Activated CD8-positive, alpha-beta memory T cell treated with anti-CD3 and anti-CD28 coated beads, Interleukin-2, amount 10 ng/mL, durations not matched to agents 7 days and 5 days (primary cell): ENCODE results near the gene TYRP1. TPM values are rescaled to one million over a fixed set of nuclear protein-coding genes. Genes with fewer than 3 reads are reported as not detected.

Experiments used
- ATAC-seq: fragments of 150-1000 bp; cut with Tn5 transposase; one replicate; pipeline ENCODE4 v1.10.0; 2021; ENCODE audit warnings: moderate library complexity
- CTCF ChIA-PET: fragments of 350-600 bp; sonication (Branson Sonifier 250); formaldehyde crosslinking; loops from one replicate; lab custom pipeline; 2021; ENCODE audit warnings: antibody characterized with exemption; lab: Charles Lee
- DNase-seq: peaks from one replicate; pipeline ENCODE4 v3.0.0-alpha.2; 2020
- H3K27ac Mint-ChIP-seq: one replicate; pipeline ENCODE4 v1.8.0; 2021; ENCODE audit warnings: mild to moderate bottlenecking, mixed read lengths
- H3K27me3 Mint-ChIP-seq: one replicate; pipeline ENCODE4 v1.8.0; 2021; ENCODE audit warnings: mixed read lengths
- H3K36me3 Mint-ChIP-seq: one replicate; pipeline ENCODE4 v1.8.0; 2021; ENCODE audit warnings: mild to moderate bottlenecking, mixed read lengths
- H3K4me1 Mint-ChIP-seq: one replicate; pipeline ENCODE4 v1.8.0; 2021; ENCODE audit warnings: mixed read lengths
- H3K4me3 Mint-ChIP-seq: one replicate; pipeline ENCODE4 v1.8.0; 2021; ENCODE audit warnings: mild to moderate bottlenecking, moderate library complexity, mixed read lengths
- H3K9me3 Mint-ChIP-seq: one replicate; pipeline ENCODE4 v1.8.0; 2022; ENCODE audit warnings: low read depth, mixed read lengths
- total RNA-seq, 2 experiments: library from RNA; stranded (reverse); gene quantifications; one replicate each; pipeline ENCODE4 v1.2.3, GENCODE V29; 2021

The TYRP1 gene
- total RNA-seq, 2 experiments from 2014 or later, result not detected

DNA sequence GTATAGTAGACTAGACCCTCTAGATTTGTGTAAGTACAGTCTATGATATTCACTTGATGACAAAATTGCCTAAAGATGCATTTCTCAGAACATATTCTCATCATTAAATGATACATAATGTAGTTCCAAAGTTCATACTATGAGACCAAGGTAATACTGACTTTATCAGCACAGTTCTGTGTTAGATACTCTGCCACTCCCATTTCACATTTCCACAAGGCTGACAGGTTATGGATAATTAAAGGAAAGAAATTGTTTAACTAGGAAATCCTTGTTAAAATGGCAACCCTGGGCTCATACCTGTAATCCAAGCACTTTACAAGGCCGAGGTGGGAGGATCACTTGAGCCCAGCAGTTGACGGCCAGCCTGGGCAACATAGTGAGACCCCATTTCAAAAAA, 33.6 kb downstream of the TYRP1 start:
- H3K27ac Mint-ChIP-seq, result no peak overlapping the region
- CTCF ChIA-PET, result no interaction called here
- H3K27me3 Mint-ChIP-seq, result no peaks in the 10 kb centered on the region
- H3K9me3 Mint-ChIP-seq, result peaks cover 7% of the 10 kb centered on the region
- no peaks in the 10 kb centered on the region for H3K4me1 Mint-ChIP-seq
- ATAC-seq (no peak), DNase-seq (no peak)
- no peak overlapping the region for H3K4me3 Mint-ChIP-seq
- no peaks in the 10 kb centered on the region for H3K36me3 Mint-ChIP-seq

DNA sequence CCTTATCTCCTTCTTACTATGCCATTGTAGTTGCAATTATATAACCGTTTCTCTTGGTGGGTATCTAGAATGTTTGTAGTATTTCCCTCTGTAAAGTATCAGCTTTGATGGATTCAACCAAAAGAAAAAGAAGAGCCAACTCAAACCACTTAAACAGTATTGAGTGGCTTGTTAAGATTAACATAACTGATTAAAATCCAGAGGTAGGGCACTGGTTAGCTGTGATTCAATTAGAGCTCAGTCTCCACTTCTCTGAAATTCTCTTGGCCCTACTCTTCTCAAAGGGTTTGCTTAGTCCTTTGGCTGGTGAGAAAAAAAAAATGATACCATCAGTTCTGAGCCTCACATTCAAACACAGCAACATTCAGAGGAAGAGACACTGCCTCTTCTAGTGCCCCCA, 37.0 kb downstream of the TYRP1 start:
- no peaks in the 10 kb centered on the region for H3K27me3 Mint-ChIP-seq
- H3K27ac Mint-ChIP-seq, result no peak overlapping the region
- H3K9me3 Mint-ChIP-seq, result peaks cover 13% of the 10 kb centered on the region
- no peaks in the 10 kb centered on the region for H3K36me3 Mint-ChIP-seq
- no peak overlapping the region for H3K4me3 Mint-ChIP-seq
- DNase-seq (no peak), ATAC-seq (no peak)
- no peaks in the 10 kb centered on the region for H3K4me1 Mint-ChIP-seq
- CTCF ChIA-PET, result no interaction called here

DNA sequence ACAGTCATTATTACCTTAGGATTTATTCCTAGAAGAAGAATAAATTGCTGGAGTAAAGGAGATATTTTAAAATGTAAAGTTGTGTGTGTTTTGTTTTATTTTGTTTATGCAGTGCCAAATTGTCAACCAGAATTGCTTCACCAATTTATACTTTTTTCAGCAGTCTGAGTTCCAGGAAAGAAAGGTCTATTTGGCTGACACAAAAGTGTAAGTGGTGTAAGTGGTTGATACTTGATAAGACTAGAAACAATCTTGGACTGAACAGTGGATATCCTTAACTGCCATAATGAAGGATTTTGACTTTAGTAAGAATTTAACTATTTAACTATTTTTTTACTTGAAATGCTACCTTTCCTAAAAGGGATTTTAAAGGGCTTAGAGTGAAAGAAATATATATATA, 37.7 kb downstream of the TYRP1 start:
- no peaks in the 10 kb centered on the region for H3K4me1 Mint-ChIP-seq
- ATAC-seq (no peak), DNase-seq (no peak)
- CTCF ChIA-PET, result no interaction called here
- H3K4me3 Mint-ChIP-seq, result no peak overlapping the region
- H3K27ac Mint-ChIP-seq, result no peak overlapping the region
- H3K9me3 Mint-ChIP-seq, result peaks cover 13% of the 10 kb centered on the region
- no peaks in the 10 kb centered on the region for H3K36me3 Mint-ChIP-seq
- no peaks in the 10 kb centered on the region for H3K27me3 Mint-ChIP-seq

DNA sequence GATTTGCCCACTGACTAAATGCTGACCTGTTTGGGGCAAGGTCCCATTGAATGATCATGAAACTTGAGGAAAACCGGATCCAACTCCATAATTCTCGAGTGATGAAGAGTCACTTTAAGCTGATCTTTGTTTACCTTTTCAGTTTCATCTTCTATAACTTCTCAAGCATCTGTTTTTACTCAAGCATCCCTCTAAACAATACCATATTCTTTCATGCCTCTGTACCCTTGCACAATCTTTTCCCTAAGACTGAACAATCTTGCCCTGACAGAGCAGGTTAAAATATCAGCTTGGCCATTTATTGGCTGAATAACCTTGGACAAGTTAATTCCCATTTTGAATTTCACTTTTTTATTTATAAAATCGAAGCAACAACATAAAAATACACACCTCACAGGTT, 39.8 kb downstream of the TYRP1 start:
- Mint-ChIP-seq H3K27me3 (no peaks in the 10 kb centered on the region), H3K36me3 (no peaks in the 10 kb centered on the region), H3K4me1 (no peaks in the 10 kb centered on the region), H3K4me3 (no peak overlapping the region), H3K27ac (no peak overlapping the region), H3K9me3 (peaks cover 13% of the 10 kb centered on the region)
- ATAC-seq (no peak), DNase-seq (no peak)
- CTCF ChIA-PET, result no interaction called here

DNA sequence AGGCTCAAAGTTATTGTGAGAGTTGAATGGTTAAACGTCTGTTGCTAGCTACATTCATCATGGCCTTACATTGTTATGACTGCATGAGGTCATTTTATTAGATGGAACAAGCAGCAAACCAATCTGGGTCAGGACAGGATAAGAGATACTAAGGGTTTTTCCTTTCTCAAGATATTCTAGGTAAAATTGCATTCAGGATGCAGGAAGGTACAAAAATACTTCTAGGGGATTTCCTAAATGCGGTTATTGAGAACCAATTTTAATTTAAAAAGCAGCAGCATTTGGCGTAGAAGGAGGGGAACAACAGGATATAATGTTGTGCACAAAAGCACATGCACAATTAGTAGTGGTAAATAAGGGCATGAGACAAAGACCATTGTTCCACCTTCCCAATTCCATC, 42.5 kb downstream of the TYRP1 start:
- Mint-ChIP-seq H3K4me1 (no peaks in the 10 kb centered on the region), H3K27me3 (no peaks in the 10 kb centered on the region), H3K27ac (no peak overlapping the region), H3K4me3 (no peak overlapping the region), H3K9me3 (peaks cover 15% of the 10 kb centered on the region), H3K36me3 (no peaks in the 10 kb centered on the region)
- ATAC-seq (no peak), DNase-seq (no peak)
- CTCF ChIA-PET, result no interaction called here

DNA sequence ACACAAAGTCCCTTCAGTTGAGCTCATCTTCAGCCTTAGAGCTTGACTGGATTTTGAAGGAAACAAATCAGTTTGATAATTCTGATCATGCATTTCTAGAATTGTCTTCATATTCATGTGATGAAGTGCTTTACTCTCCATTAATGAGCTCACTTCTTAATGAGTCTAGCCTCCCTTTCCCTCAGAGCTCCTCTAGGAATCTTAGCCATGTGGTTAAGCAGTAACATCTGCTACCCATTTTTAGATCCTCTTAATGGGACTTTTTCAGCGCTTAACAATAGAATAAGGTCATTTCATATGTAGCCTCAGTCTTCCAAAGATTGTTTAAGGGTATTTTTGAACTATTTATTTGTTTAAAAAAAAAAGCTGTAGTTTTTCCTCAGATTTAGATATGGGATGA, 44.7 kb downstream of the TYRP1 start:
- Mint-ChIP-seq H3K9me3 (peaks cover 14% of the 10 kb centered on the region), H3K4me3 (no peak overlapping the region), H3K27ac (no peak overlapping the region), H3K36me3 (no peaks in the 10 kb centered on the region), H3K27me3 (no peaks in the 10 kb centered on the region), H3K4me1 (no peaks in the 10 kb centered on the region)
- CTCF ChIA-PET, result no interaction called here
- ATAC-seq (no peak), DNase-seq (no peak)

DNA sequence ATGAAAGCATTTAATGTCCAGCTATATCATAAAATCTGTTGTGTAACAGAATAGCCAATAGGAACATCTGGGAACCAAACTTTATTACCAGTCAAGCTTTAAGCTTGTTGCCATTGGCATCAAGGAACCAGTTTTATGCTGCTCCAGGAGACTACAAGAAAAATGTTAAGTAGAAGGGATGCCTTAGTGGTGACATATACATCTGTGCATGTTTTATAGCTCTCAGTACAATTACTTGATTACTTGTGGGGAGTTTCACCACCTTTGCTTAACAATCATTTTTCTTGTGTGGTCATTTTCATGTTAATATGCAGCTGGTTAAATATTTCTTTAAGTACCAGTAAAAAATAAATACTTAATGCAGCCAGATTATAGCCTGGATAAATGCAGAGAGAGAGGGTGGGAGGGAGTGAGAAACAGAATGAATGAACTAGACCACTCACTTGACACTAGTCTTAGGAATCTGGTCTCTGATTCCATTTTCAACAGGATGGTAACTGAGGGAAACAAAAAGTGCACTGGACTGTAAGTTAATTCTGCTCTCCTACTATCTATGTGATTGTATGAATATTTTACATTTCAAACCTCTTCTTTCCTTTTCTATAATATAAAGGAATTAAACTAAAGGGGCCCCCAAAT, 45.9 kb downstream of the TYRP1 start:
- Mint-ChIP-seq H3K36me3 (no peaks in the 10 kb centered on the region), H3K4me3 (no peak overlapping the region), H3K4me1 (no peaks in the 10 kb centered on the region), H3K27me3 (no peaks in the 10 kb centered on the region), H3K27ac (no peak overlapping the region), H3K9me3 (peaks cover 16% of the 10 kb centered on the region)
- ATAC-seq (no peak), DNase-seq (no peak)
- CTCF ChIA-PET, result no interaction called here

DNA sequence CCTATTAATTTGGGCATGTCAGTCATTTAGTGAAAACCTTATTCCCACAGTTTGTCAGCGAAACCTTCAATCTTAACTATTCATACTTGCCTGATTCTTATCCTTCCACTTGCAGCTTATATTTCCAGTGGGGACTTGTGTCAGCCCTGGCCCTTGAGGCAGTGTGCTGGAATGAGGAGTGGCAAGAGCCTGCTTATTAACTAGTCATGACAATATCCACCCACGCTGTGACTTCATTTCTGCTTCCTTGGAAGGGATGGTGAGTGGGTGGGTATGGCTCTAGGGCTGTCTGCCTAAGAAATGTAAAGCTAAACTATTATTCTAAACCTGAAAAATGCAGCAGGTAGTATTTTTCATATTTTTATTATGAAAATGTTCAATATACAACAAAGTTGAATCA, 47.7 kb downstream of the TYRP1 start:
- no peak for ATAC-seq
- H3K9me3 Mint-ChIP-seq, result peaks cover 12% of the 10 kb centered on the region
- no peak for DNase-seq
- CTCF ChIA-PET, result no interaction called here
- no peaks in the 10 kb centered on the region for H3K36me3 Mint-ChIP-seq
- H3K4me3 Mint-ChIP-seq, result no peak overlapping the region
- no peaks in the 10 kb centered on the region for H3K4me1 Mint-ChIP-seq
- no peaks in the 10 kb centered on the region for H3K27me3 Mint-ChIP-seq
- no peak overlapping the region for H3K27ac Mint-ChIP-seq

DNA sequence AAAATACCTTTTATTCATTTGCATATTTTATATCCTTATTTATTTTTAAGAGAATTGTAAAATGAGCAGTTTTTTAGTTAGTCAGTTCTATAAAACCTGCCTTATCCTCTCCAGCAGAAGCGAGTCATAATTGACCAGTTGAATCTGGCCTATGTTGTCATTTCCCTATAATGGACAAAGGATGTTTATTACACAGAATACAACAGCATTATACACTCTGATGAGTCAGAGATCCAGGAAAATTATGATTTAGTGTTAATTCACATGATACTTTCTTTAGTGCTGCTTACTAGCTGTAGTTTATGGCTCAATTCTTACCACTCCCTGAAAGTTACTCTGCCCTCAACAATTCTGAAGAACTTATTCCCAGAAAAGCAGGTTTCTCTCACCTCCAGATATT, 54.8 kb downstream of the TYRP1 start:
- CTCF ChIA-PET, result no interaction called here
- DNase-seq (no peak), ATAC-seq (no peak)
- Mint-ChIP-seq H3K4me1 (no peaks in the 10 kb centered on the region), H3K9me3 (peaks cover 6% of the 10 kb centered on the region), H3K36me3 (no peaks in the 10 kb centered on the region), H3K27ac (no peak overlapping the region), H3K4me3 (no peak overlapping the region), H3K27me3 (no peaks in the 10 kb centered on the region)

DNA sequence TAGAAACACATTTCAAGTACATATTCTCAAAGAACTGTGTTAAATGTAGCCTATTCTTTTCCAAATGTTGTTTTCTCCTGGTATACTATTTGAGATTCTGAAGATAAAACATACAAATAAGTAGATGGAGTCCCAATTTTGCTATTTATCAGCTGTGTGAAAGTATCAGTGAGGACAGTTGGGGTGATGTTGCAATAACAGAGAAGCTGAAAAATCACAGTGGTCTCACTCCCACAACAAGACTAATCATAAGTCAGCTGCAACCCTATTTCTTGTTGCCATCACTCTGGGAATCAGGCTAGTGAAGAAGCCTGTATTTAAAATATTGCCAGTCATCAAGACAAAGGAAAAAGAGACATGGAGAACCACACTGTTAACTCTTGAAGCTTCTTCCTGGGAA, 55.8 kb downstream of the TYRP1 start:
- peaks cover 2% of the 10 kb centered on the region for H3K9me3 Mint-ChIP-seq
- no peaks in the 10 kb centered on the region for H3K27me3 Mint-ChIP-seq
- ATAC-seq, result no peak
- no peaks in the 10 kb centered on the region for H3K36me3 Mint-ChIP-seq
- DNase-seq, result no peak
- H3K4me3 Mint-ChIP-seq, result no peak overlapping the region
- no peaks in the 10 kb centered on the region for H3K4me1 Mint-ChIP-seq
- no peak overlapping the region for H3K27ac Mint-ChIP-seq
- CTCF ChIA-PET, result no interaction called here

DNA sequence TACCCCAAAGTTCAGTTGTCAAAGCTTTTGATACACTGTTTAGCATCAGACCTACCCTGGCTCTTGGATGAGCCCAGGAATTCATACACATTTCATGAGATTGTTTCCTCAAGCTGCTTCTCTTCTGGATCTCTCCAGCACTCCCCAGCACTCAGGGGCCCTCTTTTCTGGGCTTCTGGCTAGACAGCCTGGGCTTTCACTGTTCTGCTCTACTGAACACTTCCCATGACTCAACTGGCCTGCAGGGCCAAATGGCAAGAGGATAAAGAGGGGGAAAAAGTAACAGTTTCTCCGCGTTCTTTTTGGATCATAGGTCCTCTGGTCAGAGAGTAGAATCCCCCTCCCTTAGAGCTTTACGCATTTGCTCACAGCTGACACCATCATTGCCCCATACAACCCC, 60.7 kb downstream of the TYRP1 start:
- no peaks in the 10 kb centered on the region for H3K36me3 Mint-ChIP-seq
- no peaks in the 10 kb centered on the region for H3K27me3 Mint-ChIP-seq
- CTCF ChIA-PET, result no interaction called here
- H3K27ac Mint-ChIP-seq, result no peak overlapping the region
- no peak for DNase-seq
- no peaks in the 10 kb centered on the region for H3K4me1 Mint-ChIP-seq
- no peak for ATAC-seq
- no peak overlapping the region for H3K4me3 Mint-ChIP-seq
- peaks cover 7% of the 10 kb centered on the region for H3K9me3 Mint-ChIP-seq

DNA sequence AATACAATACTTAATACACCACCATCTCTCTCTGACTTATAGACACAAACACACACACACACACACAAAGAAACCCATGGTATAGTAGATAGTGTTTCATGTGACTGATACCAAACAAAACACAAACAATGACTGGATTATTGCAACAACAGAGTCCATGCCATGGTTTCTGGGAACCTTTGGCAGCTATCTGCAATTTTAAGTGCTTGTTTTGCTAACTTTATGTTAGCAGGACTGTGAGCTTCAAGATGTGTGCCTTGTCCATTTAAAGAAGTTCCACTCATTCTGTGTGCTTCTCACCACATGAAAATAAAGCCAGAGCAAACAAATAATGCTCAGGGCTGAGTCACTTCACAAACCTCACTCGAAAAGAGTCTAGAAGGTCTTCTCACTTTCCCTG, 66.6 kb downstream of the TYRP1 start:
- no peak for ATAC-seq
- Mint-ChIP-seq H3K9me3 (peaks cover 11% of the 10 kb centered on the region), H3K4me1 (no peaks in the 10 kb centered on the region), H3K27me3 (no peaks in the 10 kb centered on the region), H3K4me3 (no peak overlapping the region), H3K27ac (no peak overlapping the region), H3K36me3 (no peaks in the 10 kb centered on the region)
- CTCF ChIA-PET, result no interaction called here
- no peak for DNase-seq
